HG02571 (cell line): ENCODE data around the gene CREB3.

Source experiments
- ATAC-seq: cut with Tn5 transposase; IDR thresholded peaks from one replicate; pipeline ENCODE4 v1.9.1; 2021; ENCODE audit warnings: mild to moderate bottlenecking, moderate library complexity; ENCODE audit not compliant: unreplicated experiment

CREB3 gene

DNA sequence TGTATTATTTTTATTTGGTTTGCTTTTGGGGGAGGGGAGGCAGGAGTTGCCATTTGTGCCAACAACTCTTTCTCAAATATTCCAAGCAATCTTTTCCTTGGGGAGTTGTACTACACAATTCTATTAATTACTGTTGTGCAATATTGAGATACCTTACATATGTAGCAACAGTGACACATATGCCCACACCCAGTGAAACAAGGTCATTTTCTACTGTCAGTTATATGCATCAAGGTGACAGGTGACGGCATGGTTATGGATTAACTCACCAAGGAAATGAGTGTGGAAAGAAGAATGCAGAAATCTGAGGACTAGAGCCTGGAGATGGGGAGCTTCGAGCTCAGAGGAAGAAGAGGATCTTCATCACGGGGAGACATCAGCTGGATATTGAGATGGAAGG lies 39.5 kb downstream of the CREB3 start:
- ATAC-seq = no peak

GRCh38 chr9:35774907-35775635 lies 42.6 kb downstream of the CREB3 start:
- ATAC-seq = no peak

DNA sequence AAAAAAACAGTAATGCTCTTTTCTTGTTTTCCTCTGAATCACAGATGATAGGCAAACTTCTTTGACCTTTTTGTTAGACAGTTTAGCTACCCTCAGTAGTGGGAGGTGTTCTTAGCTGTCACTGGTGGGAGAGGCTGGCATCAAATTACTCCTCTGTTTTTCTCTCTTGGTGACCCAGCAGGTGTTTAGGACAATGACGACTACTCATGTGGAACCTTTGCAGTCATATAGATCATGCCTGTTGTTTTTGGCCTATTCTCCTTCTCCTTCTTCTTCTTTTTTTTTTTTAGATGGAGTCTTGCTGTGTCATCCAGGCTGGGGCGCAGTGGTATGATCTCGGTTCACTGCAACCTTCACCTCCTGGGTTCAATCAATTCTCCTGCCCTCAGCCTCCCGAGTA lies 43.6 kb downstream of the CREB3 start:
- no peak for ATAC-seq

DNA sequence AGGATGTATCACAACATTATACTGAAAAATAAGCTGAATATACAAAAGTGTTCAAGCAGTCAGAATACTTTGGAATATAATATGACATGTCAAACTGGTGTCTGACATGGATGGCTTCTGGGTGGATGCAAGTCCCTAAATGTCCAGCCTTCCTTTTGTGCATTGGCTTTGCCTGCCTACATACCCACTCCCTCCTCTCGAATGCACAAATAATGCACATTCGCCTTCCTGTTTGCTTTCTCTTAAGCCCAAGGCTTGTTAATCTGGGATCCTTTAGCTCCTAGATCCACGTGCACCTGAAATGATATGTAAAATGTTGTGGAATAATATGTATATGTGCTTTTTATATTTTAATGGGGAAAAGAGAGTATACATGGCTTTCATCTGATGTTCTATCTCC lies 46.0 kb downstream of the CREB3 start:
- no peak for ATAC-seq

GRCh38 chr9:35781066-35781465 lies 48.6 kb downstream of the CREB3 start:
- no peak for ATAC-seq

DNA sequence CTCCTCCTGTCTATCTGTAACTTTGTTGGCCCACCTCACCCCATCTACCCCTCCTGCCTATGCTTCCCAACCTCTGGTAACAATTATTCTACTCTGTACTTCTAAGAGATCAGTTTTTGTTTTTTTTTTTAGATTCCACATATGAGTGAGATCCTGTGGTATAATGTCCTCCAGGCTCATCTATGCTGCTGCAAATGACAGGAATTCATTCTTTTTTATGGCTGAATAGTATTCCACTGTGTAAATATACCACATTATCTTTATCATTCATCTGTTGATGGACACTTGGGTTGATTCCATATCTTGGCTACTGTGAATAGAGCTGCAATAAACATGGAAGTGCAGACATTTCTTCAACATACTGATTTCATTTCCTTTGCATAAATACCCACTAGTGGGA lies 51.0 kb downstream of the CREB3 start:
- ATAC-seq = no peak
